GM13977 (cell line): Measurements from ENCODE around the gene MAP3K4.

ENCODE experiments used
- DNase-seq: peaks from one replicate; pipeline ENCODE4 v3.0.0; 2012; ENCODE audit warnings: low spot score
- in situ Hi-C: fragments of 300-500 bp; cut with MboI; formaldehyde crosslinking; loops from one replicate; pipeline ENCODE4 v1.12.0; 2022; ENCODE audit warnings: low sequenced_read_pairs, low pct_unique_long_range_greater_than_20kb, mixed read lengths, inconsistent platforms; ENCODE audit not compliant: unreplicated experiment
- TF ChIP-seq, protein P1 (sequence below): IDR thresholded peaks from 2 replicates; pipeline ENCODE4 v1.5.1; 2012; ENCODE audit warnings: mild to moderate bottlenecking, control low read depth; ENCODE audit not compliant: insufficient read depth; ENCODE audit errors: extremely low read depth, missing control alignments

The MAP3K4 gene

DNA sequence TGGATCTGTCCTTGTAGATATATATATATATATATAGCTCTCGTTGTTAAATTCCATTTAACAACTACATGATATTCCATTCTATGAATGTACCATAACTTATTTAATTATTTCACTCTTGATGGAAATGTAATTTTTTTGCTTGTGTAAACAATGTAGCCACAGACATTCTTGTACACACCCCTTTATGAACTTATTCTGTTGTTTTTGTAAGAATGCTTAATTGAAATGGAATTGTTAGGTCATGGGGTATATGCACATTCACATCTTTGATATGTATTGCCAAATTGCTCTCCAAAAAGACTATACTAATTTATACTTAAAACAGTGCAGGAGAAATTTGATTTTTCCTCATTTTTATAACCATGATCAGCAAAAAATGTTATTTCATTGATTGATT, 67.2 kb downstream of the MAP3K4 start:
- no peak for DNase-seq
- TF ChIP-seq, protein P1, sequence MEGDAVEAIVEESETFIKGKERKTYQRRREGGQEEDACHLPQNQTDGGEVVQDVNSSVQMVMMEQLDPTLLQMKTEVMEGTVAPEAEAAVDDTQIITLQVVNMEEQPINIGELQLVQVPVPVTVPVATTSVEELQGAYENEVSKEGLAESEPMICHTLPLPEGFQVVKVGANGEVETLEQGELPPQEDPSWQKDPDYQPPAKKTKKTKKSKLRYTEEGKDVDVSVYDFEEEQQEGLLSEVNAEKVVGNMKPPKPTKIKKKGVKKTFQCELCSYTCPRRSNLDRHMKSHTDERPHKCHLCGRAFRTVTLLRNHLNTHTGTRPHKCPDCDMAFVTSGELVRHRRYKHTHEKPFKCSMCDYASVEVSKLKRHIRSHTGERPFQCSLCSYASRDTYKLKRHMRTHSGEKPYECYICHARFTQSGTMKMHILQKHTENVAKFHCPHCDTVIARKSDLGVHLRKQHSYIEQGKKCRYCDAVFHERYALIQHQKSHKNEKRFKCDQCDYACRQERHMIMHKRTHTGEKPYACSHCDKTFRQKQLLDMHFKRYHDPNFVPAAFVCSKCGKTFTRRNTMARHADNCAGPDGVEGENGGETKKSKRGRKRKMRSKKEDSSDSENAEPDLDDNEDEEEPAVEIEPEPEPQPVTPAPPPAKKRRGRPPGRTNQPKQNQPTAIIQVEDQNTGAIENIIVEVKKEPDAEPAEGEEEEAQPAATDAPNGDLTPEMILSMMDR: no peak
- in situ Hi-C loops: no loop called here

- TF ChIP-seq, protein P1: no peak
- in situ Hi-C loops: no loop called here
- no peak for DNase-seq
These were observed 70.0 kb downstream of the MAP3K4 start for GRCh38 chr6:161061576-161061975.

- TF ChIP-seq, protein P1: no peak
- in situ Hi-C loops: no loop called here
- no peak for DNase-seq
These were observed 73.3 kb downstream of the MAP3K4 start for GRCh38 chr6:161064915-161065314.

- DNase-seq: no peak
- TF ChIP-seq, protein P1: no peak
- in situ Hi-C loops: no loop called here
These were observed 74.9 kb downstream of the MAP3K4 start for GRCh38 chr6:161066511-161066910.

DNA sequence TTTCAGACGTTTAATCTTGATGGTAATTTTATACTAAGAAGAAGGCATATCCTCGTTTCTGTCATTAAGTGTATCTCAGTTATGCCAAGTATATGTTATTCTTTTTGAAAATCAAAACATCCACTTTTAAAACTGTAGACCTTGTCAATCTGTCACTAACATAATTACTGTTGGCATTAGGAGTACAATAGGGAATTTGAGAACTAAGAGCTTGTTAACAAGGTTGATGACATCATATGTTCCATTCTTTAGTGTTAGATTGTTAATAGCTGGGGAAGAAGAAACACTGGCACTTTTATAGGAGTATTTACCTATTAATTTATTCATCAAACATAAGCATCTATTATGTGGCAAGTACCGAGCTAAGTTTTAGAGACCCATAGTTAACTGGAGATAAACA, 76.2 kb downstream of the MAP3K4 start:
- TF ChIP-seq, protein P1: no peak
- in situ Hi-C loops: no loop called here
- DNase-seq: no peak

- in situ Hi-C loops: no loop called here
- TF ChIP-seq, protein P1: no peak
- DNase-seq: no peak
These were observed 76.8 kb downstream of the MAP3K4 start for GRCh38 chr6:161068321-161068741.

DNA sequence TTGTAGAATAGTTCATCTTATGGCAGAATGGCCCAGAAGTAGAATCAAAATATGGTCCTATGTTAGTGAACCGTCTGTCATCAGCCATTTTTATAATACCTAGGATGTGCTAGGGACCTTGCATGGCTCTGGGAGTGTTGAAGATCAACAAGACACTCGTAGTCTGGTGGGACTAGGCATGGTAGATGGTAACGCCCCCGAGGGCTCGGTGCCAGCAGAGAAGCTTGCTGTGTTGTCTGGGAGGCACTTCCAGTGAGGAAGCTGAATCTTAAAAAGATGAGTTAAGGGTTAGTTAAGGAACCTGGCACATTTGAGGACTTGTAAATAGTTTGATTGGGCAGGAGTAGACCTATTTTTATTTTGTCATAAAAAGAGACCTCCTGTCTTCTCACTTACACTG, 82.4 kb downstream of the MAP3K4 start:
- TF ChIP-seq, protein P1: no peak
- in situ Hi-C loops: no loop called here
- DNase-seq: no peak
